Heart left ventricle (tissue), 16 donors: Measurements from ENCODE around the gene DHX40. TPM values are rescaled to one million over a fixed set of nuclear protein-coding genes. Genes with fewer than 3 reads are reported as not detected.

Experiments
- ATAC-seq, 4 donors: fragments of 200-7000 bp; cut with Tn5 transposase; one replicate each; pipeline ENCODE4 v1.9.1; 2020 to 2022; ENCODE audit warnings: moderate library complexity in 4 of 4, mild to moderate bottlenecking in 3 of 4, moderate number of reproducible peaks in 1 of 4
- DNase-seq, 5 donors: peaks; one replicate each; pipeline ENCODE4 v3.0.0-alpha.2; 2020
- H3K27ac ChIP-seq, 12 donors: fragments of 200-600 bp; sonication (generic) in 4 of 12; one replicate each; pipeline versions ENCODE4 v1.5.0 to v1.8.0; 2016 to 2022; ENCODE audit warnings: mild to moderate bottlenecking in 2 of 12
- H3K27me3 ChIP-seq, 9 donors: fragments of 200-600 bp; sonication (generic) in 2 of 9; one replicate each; pipeline versions ENCODE4 v1.5.1 to v1.8.0; 2016 to 2022; ENCODE audit warnings: mild to moderate bottlenecking in 3 of 9
- H3K36me3 ChIP-seq, 9 donors: fragments of 200-600 bp; sonication (generic) in 2 of 9; one replicate each; pipeline versions ENCODE4 v1.5.0 to v1.8.0; 2018 to 2022; ENCODE audit warnings: mild to moderate bottlenecking in 2 of 9
- H3K4me1 ChIP-seq, 12 donors: fragments of 200-600 bp; sonication (generic) in 4 of 12; one replicate each; pipeline versions ENCODE4 v1.5.0 to v1.8.0; 2016 to 2022; ENCODE audit warnings: mild to moderate bottlenecking in 3 of 12
- H3K4me3 ChIP-seq, 12 donors: fragments of 200-600 bp; sonication (generic) in 4 of 12; one replicate each; pipeline versions ENCODE4 v1.5.0 to v1.8.0; 2017 to 2022; ENCODE audit warnings: mild to moderate bottlenecking in 9 of 12, moderate library complexity in 4 of 12
- H3K9me3 ChIP-seq, 12 donors: fragments of 200-600 bp; sonication (generic) in 4 of 12; one replicate each; pipeline versions ENCODE4 v1.5.0 to v1.8.0; 2016 to 2022; ENCODE audit warnings: mild to moderate bottlenecking in 1 of 12
- POLR2A ChIP-seq, 2 donors: fragments of 450-650 bp; IDR thresholded peaks; one replicate each; pipeline ENCODE4 v1.6.1; 2017; ENCODE audit warnings: antibody characterized with exemption in 2 of 2, mild to moderate bottlenecking in 2 of 2, moderate library complexity in 2 of 2
- WGBS, 4 donors: extraction: QIAGEN DNeasy Blood & Tissue Kit in 2 of 4; methylation state at CpG; one replicate each; pipeline versions ENCODE4 v1.1.5 to v1.1.7; 2013 to 2018; 5-methylcytosine and 5-hydroxymethylcytosine counted together
- intact Hi-C, 10 donors: fragments of 100-400 bp; cut with DNase I; formaldehyde crosslinking; loops; one replicate each; pipeline versions ENCODE4 v1.11.1 to v1.14.2; 2022
- polyA plus RNA-seq, 2 donors: library from polyadenylated mRNA; stranded (reverse); fragments of 200-250 nt; gene quantifications; one replicate each; pipeline ENCODE4 v1.2.3, GENCODE V29; 2013
- total RNA-seq, 9 donors: library from RNA; depleted of rRNA in 2 of 9; stranded (reverse); fragments of >200 nt in 2 of 9; fragmentation: NEBNext Ultra II Directional in 3 of 9; extraction: Animal tissue kit (Norgen Biotek cat#: 25700) in 3 of 9; gene quantifications; one replicate each; pipeline versions ENCODE4 v1.1.0 to v1.2.4, GENCODE V29; 2016 to 2023
- TF ChIP-seq, protein P1 (sequence below), 12 donors: fragments of 200-600 bp; sonication (generic) in 4 of 12; IDR thresholded peaks; one replicate each; pipeline versions ENCODE4 v1.5.0 to v1.8.0; 2018 to 2022; ENCODE audit warnings: antibody characterized with exemption in 12 of 12, mild to moderate bottlenecking in 5 of 12
- donor health status: ischemic (EF 13 %, LVEDD 7.1; RV severe dilation, severe dysfunction).
- donor health status: healthy with polysubstance abuse.
- donor health status: DM: no; HTN: yes; CAD: no.
- donor health status: DM: no; HTN: no; CAD: no.
- donor health status: ischemic (EF 25% LVEDD 6.9; RV normal size, moderate dysfunction).
- donor health status: ischemic (EF 25% LVEDD 5.7; RV mildly dilated, moderate dysfunction).
- donor health status: healthy.
- donor health status: DM: yes; HTN: yes; CAD: no.
- donor health status: ischemic (EF 35%, LVEDD 5.7; RV mildly dilated, moderate dysfunction).
- donor health status: nonischemic (EF 11% LVEDD 7.7; RV severe dilation, severe dysfunction).
- donor health status: DM: yes; HTN: yes; CAD: no.
- donor health status: PGD.
- donor health status: ischemic (EF 29% LVEDD 5.4; RV normal size, mild dysfunction).
- donor health status: nonischemic (EF 23%, LVEDD 6.1; RV moderate dilation, normal function).

The DHX40 gene
- total and polyA plus RNA-seq, 11 donors: 5.5 to 25.4 (median 21.2) TPM

DNA sequence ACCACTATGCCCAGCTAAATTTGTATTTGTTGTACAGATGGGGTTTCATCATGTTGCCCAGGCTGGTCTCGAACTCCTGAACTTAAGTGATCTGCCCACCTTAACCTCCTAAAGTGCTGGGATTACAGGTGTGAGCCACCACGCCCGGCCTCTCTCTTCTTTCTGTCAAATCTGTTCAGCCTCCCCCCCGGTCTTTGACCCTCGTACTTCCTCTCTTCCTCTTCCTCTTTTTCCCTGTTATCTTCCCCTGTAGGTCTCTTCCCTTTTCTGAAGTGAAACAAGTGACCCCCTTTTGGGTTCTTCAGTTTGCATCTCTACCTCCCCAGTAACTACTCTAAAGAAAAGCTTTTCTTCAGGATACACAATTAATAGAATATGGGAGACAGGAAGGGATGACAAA, 31.7 kb upstream of the DHX40 start:
- TF ChIP-seq POLR2A (IDR thresholded peaks at IDR 0.05): no peak
- TF ChIP-seq, protein P1, sequence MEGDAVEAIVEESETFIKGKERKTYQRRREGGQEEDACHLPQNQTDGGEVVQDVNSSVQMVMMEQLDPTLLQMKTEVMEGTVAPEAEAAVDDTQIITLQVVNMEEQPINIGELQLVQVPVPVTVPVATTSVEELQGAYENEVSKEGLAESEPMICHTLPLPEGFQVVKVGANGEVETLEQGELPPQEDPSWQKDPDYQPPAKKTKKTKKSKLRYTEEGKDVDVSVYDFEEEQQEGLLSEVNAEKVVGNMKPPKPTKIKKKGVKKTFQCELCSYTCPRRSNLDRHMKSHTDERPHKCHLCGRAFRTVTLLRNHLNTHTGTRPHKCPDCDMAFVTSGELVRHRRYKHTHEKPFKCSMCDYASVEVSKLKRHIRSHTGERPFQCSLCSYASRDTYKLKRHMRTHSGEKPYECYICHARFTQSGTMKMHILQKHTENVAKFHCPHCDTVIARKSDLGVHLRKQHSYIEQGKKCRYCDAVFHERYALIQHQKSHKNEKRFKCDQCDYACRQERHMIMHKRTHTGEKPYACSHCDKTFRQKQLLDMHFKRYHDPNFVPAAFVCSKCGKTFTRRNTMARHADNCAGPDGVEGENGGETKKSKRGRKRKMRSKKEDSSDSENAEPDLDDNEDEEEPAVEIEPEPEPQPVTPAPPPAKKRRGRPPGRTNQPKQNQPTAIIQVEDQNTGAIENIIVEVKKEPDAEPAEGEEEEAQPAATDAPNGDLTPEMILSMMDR (IDR thresholded peaks at IDR 0.05): no peak

DNA sequence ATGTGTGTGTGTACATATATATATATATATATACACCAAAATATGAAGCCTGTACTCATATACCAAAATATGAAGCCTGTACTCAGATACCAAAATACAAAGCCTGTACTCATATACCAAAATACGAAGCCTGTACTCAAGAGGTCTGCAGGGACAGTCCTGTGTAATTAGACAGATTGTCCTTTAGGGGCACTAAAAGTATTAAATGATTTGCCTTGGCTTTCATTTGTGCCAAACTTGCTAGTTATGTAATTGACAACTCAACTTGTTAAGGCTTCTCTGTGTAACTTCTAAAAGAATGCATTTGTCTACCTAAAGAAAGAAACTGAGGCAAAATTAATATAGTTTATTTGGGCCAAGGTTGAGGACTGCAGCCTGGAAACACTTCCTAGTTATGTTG, 30.8 kb upstream of the DHX40 start:
- no peak for ATAC-seq
- Histone ChIP-seq H3K27ac (no peak overlapping the region), H3K4me1 (peaks cover 0 to 12% (median 0%) of the 10 kb centered on the region in 12 donors), H3K9me3 (no peaks in the 10 kb centered on the region), H3K27me3 (no peaks in the 10 kb centered on the region), H3K4me3 (no peak overlapping the region), H3K36me3 (no peaks in the 10 kb centered on the region)
- no peak for DNase-seq
- intact Hi-C loops: no loop called here
- WGBS, 4 donors: 33 to 51% (median 48%) methylated on average over 1 of the region's 1 CpG
- no peak for TF ChIP-seq POLR2A (IDR thresholded peaks at IDR 0.05)
- TF ChIP-seq, protein P1 (IDR thresholded peaks at IDR 0.05): peak in 2 of 12 donors; percentile 12 to 19

More for the DNA sequence above, 31.7 kb upstream of the DHX40 start:
- Histone ChIP-seq H3K27ac (no peak overlapping the region), H3K9me3 (no peaks in the 10 kb centered on the region), H3K4me3 (no peak overlapping the region), H3K27me3 (no peaks in the 10 kb centered on the region), H3K36me3 (no peaks in the 10 kb centered on the region), H3K4me1 (peaks cover 0 to 12% (median 0%) of the 10 kb centered on the region in 12 donors)
- DNase-seq (no peak), ATAC-seq (no peak)
- intact Hi-C loops: no loop called here
- WGBS, 4 donors: 75 to 79% (median 78%) methylated on average over 5 of the region's 5 CpGs

DNA sequence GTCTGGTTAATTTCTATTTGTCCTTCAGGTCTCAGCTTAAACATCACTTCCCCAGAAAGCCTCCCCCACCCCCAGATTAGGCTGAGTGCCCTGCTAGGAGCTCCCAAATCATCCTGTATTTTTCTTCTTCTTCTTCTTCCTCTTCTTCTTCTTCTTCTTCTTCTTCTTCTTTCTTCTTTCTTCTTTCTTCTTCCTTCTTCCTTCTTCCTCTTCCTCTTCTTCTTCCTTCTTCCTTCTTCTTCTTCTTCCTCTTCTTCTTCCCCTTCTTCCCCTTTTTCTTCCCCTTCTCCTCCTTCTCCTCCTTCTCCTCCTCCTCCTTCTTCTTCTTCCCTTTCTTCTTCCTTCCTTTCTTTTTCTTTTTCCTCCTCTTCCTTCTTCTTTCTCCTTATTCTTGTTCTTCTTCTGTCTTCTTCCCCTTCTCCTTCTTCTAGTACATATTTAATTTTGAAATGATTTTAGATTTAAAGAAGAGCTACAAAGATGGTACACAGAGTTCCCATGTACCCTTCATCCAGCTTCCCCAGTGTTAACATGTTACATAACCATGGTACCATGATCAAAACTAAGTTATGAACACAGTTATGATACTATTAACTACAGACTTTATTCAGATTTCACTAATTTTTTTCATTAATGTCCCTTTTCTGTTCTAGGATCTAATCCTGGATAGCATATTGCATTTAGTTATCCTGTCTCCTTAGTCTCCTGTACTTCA, 27.1 kb upstream of the DHX40 start:
- ATAC-seq: no peak
- DNase-seq: no peak
- H3K27ac ChIP-seq: no peak overlapping the region
- intact Hi-C loops: no loop called here
- H3K4me3 ChIP-seq: no peak overlapping the region
- no peaks in the 10 kb centered on the region for H3K27me3 ChIP-seq
- no peaks in the 10 kb centered on the region for H3K36me3 ChIP-seq
- H3K4me1 ChIP-seq: peaks cover 0 to 9% (median 0%) of the 10 kb centered on the region in 12 donors
- no peak for TF ChIP-seq POLR2A (IDR thresholded peaks at IDR 0.05)
- TF ChIP-seq, protein P1 (IDR thresholded peaks at IDR 0.05): no peak
- H3K9me3 ChIP-seq: no peaks in the 10 kb centered on the region

DNA sequence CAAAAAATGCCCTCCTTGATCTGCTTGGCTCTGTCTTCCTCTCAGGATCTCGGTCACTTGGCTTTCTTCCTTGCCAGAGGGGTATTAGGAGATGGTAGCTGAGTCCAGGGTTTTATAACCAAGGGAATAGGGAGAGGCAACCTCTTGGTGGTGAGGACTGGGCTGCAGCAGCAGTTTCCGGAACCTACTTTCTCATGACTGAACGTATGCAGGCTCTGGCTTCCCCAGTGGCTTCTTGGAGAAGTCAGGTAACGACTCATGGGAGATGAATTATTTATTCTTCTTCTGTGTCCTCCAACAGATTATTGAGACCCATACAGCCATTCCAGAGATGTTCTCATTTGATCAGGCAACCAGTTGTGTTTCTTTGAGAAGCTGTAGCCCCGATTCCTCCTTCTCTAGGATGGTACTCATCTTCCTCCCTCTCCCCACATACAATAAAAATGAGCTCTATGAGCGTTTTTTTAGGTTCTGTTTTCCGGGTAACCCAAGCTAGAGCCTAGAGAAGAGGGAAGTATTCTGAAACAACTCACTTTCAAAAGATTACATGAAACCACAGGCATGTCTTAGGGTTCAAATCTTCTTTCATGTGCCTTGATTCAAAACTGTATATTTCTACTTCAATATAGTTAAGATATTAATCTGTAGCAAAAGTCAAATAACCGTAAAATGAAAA, 22.3 kb upstream of the DHX40 start:
- Histone ChIP-seq H3K4me3 (no peak overlapping the region), H3K36me3 (no peaks in the 10 kb centered on the region), H3K27me3 (no peaks in the 10 kb centered on the region), H3K27ac (peak overlapping the region in 1 of 12 donors; percentile 18), H3K4me1 (peaks cover 0 to 9% (median 0%) of the 10 kb centered on the region in 12 donors), H3K9me3 (no peaks in the 10 kb centered on the region)
- intact Hi-C loops: no loop called here
- no peak for TF ChIP-seq POLR2A (IDR thresholded peaks at IDR 0.05)
- ATAC-seq: no peak
- DNase-seq: no peak
- 76 to 83% (median 80%) methylated on average over 8 of the region's 8 CpGs for WGBS, 4 donors
